ENCODE results near the gene SOX13.

GRCh38 chr1:204172404-204173029 is 99.6 kb downstream of the SOX13 start:
- TF ChIP-seq CTCF (IDR thresholded peaks at IDR 0.05): no peak
- TF ChIP-seq POLR2AphosphoS5 (IDR thresholded peaks at IDR 0.05): no peak
- no peak for TF ChIP-seq POLR2A (IDR thresholded peaks at IDR 0.05)

Data from transverse colon (tissue), 4 donors.